Medulla oblongata (tissue), 1 donor: ENCODE data around the gene RASSF4.

Source experiments
- DNase-seq: peaks from one replicate; pipeline ENCODE4 v3.0.0-alpha.2; 2015; ENCODE audit errors: extremely low spot score

The RASSF4 gene

GRCh38 chr10:44928462-44928861, 31.1 kb upstream of the RASSF4 start:
- DNase-seq, result no peak

- DNase-seq, result no peak
Measured at GRCh38 chr10:44929356-44930255, 30.0 kb upstream of the RASSF4 start.

GRCh38 chr10:44930904-44931620, 28.5 kb upstream of the RASSF4 start:
- DNase-seq, result no peak

- no peak for DNase-seq
Measured at GRCh38 chr10:44931621-44932516, 27.7 kb upstream of the RASSF4 start.

- DNase-seq, result peak; percentile 93
Measured at GRCh38 chr10:44932517-44933450, 26.8 kb upstream of the RASSF4 start.

GRCh38 chr10:44933451-44934321, 25.9 kb upstream of the RASSF4 start:
- DNase-seq, result no peak

- no peak for DNase-seq
Measured at GRCh38 chr10:44934416-44935200, 25.0 kb upstream of the RASSF4 start.

- DNase-seq, result peak; percentile 94
Measured at GRCh38 chr10:44935201-44935965, 24.2 kb upstream of the RASSF4 start.

GRCh38 chr10:44935966-44936295, 23.7 kb upstream of the RASSF4 start:
- DNase-seq, result no peak

- no peak for DNase-seq
Measured at GRCh38 chr10:44936314-44936975, 23.2 kb upstream of the RASSF4 start.

- DNase-seq, result peak; percentile 72
Measured at GRCh38 chr10:44937196-44938005, 22.2 kb upstream of the RASSF4 start.

GRCh38 chr10:44938956-44939355, 20.6 kb upstream of the RASSF4 start:
- DNase-seq, result no peak

- DNase-seq, result no peak
Measured at GRCh38 chr10:44939691-44940401, 19.8 kb upstream of the RASSF4 start.

GRCh38 chr10:44944354-44944753, 15.2 kb upstream of the RASSF4 start:
- DNase-seq, result no peak

- no peak for DNase-seq
Measured at GRCh38 chr10:44946205-44946604, 13.4 kb upstream of the RASSF4 start.
